ENCODE measurements around the gene PLEKHM3. TPM values are rescaled to one million over a fixed set of nuclear protein-coding genes. Genes with fewer than 3 reads are reported as not detected.

The PLEKHM3 gene
- total and polyA plus RNA-seq, 2 experiments from 2014 or later, result 6.7 to 8.0 TPM

DNA sequence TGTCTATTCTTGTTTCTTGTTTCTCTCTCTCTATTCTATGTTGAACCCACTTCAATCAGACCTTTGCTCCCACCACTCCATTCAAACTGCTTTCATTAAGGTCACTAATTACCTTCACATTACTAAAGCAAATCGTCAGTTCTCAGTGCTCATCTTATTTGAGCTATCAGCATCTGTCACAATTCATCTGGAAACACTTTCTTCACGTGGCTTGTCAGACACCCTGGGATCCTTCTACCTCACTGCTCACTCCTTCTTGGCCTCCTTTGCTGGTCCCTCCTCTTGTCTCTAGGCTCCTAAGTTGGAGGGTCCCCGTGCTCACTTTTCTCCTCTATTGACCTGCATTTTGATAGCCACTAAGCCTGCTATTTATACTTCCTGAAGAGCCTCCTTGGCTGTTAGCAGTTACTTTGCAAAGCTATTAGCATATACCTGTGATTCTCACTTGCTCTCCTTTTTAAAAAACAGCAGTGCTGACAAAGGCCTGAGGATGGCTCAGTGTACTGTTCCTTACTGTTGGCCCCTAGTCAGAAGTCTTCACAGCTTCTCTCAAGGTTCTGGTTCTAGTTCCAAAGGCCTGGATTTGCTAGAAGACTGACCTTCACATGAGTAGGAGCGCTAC lies 80.2 kb downstream of the PLEKHM3 start:
- Histone ChIP-seq H3K4me1 (ENCODE audit: low read depth) (peaks cover 7% of the 10 kb centered on the region), H3K9me3 (ENCODE audit: low read depth) (no peaks in the 10 kb centered on the region), H3K27ac (no peak overlapping the region), H3K4me3 (no peak overlapping the region), H3K36me3 (no peaks in the 10 kb centered on the region), H3K27me3 (no peaks in the 10 kb centered on the region)
- TF ChIP-seq, protein P1, sequence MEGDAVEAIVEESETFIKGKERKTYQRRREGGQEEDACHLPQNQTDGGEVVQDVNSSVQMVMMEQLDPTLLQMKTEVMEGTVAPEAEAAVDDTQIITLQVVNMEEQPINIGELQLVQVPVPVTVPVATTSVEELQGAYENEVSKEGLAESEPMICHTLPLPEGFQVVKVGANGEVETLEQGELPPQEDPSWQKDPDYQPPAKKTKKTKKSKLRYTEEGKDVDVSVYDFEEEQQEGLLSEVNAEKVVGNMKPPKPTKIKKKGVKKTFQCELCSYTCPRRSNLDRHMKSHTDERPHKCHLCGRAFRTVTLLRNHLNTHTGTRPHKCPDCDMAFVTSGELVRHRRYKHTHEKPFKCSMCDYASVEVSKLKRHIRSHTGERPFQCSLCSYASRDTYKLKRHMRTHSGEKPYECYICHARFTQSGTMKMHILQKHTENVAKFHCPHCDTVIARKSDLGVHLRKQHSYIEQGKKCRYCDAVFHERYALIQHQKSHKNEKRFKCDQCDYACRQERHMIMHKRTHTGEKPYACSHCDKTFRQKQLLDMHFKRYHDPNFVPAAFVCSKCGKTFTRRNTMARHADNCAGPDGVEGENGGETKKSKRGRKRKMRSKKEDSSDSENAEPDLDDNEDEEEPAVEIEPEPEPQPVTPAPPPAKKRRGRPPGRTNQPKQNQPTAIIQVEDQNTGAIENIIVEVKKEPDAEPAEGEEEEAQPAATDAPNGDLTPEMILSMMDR (IDR thresholded peaks at IDR 0.05; ENCODE audit: low read depth, low read length), result no peak
- DNase-seq (ENCODE audit: low read depth in 1 of 2, low spot score in 1 of 2), result no peak

DNA sequence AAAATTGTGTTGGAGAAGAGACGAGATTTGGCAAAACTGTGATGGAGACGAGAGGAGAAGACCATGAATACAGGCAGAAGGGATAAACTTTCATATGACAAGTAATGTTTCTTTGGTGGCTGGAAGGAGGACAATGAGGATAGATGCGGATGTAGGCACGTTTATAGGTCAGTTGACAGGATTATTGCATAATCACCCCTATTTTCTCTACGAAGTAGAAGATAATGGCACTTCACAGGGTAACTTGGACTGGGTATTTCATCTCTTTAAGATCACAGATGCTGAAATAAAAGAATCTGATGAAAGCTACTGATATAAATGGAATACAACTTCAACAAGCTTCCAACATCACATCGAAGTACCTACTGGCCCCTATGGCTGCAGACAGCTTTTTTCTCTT lies 81.0 kb downstream of the PLEKHM3 start:
- DNase-seq (ENCODE audit: low read depth in 1 of 2, low spot score in 1 of 2), result no peak
- H3K9me3 ChIP-seq (ENCODE audit: low read depth), result no peaks in the 10 kb centered on the region
- no peak overlapping the region for H3K27ac ChIP-seq
- no peaks in the 10 kb centered on the region for H3K36me3 ChIP-seq
- peaks cover 8% of the 10 kb centered on the region for H3K4me1 ChIP-seq (ENCODE audit: low read depth)
- TF ChIP-seq, protein P1 (IDR thresholded peaks at IDR 0.05; ENCODE audit: low read depth, low read length), result no peak
- H3K4me3 ChIP-seq, result no peak overlapping the region
- no peaks in the 10 kb centered on the region for H3K27me3 ChIP-seq

DNA sequence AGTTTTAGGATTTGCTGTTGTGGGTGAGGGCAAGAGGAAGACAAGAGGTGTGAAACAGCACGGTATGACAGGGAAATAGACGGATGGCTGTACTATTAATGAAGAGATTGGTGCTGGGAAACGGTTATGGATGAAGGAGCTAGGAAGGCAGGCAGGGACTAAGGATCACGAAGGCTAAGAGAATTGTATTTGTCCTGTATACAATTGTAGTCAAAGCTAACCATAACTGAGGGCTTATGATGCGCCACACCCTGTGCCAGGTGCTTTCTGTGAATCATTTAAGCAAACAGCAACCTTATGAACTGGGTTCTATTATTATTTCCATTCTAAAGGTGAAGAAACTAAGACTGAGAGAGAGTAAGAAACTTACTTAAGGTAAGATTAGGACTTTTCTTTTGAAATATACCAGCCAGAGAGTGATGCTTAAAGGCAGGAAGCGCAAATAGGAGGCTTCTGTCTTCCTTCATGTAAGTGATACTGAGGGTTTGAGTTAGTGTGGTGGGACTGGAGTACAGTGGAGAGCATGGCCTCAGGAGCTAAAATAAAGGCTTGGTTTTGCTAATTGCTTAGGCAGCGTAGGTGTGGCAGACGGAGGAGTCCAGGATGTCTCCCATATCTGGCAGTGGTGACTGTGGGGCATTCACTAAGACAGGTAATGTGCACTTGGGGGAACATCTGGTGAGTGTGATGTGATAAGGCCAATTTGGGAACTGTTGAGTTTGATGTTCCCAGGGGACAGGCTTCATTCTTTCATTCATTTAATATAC lies 85.8 kb downstream of the PLEKHM3 start:
- no peak overlapping the region for H3K4me3 ChIP-seq
- H3K9me3 ChIP-seq (ENCODE audit: low read depth), result no peaks in the 10 kb centered on the region
- H3K27me3 ChIP-seq, result no peaks in the 10 kb centered on the region
- no peak overlapping the region for H3K27ac ChIP-seq
- no peak for DNase-seq (ENCODE audit: low read depth in 1 of 2, low spot score in 1 of 2)
- H3K36me3 ChIP-seq, result no peaks in the 10 kb centered on the region
- peaks cover 14% of the 10 kb centered on the region for H3K4me1 ChIP-seq (ENCODE audit: low read depth)
- TF ChIP-seq, protein P1 (IDR thresholded peaks at IDR 0.05; ENCODE audit: low read depth, low read length), result no peak

DNA sequence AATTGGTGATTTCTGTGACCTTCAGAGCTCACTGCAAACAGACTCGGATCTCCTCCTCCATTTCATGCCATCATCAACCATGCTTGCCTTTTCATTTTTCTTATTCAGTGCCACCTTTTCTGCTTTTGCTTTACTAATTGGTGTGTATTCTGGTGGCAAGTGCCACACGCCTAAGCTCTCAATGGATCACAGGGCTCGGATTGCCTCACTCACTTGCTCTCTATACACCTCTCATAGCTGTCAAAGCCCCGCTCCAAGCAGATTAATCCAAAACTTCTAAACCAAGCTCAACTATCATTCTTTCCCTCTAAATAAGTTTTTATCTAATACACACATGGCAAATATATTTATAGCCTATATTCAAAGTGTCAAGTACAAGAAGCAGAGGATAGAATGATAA lies 86.4 kb downstream of the PLEKHM3 start:
- no peak for DNase-seq (ENCODE audit: low read depth in 1 of 2, low spot score in 1 of 2)
- Histone ChIP-seq H3K4me3 (no peak overlapping the region), H3K4me1 (ENCODE audit: low read depth) (peaks cover 18% of the 10 kb centered on the region), H3K27ac (no peak overlapping the region), H3K27me3 (no peaks in the 10 kb centered on the region), H3K9me3 (ENCODE audit: low read depth) (no peaks in the 10 kb centered on the region), H3K36me3 (no peaks in the 10 kb centered on the region)
- TF ChIP-seq, protein P1 (IDR thresholded peaks at IDR 0.05; ENCODE audit: low read depth, low read length), result no peak

DNA sequence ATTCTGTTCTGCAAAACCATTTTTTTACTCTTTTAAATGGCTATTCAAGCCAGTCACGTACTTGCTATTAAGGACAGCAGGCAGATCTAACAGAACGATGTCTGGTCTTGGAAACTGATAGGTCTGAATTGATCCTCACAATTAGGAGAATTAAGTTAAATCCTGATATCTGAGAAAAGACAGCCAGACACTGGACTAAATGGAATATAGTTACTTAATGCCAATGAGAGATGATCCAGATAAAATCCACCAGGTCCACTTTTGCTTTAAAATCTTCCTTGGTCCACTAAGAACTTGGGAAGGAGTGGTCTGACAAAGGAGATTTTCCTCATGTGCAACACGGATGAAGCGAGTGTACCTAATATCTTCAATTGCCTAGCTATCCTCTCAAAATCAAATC lies 86.9 kb downstream of the PLEKHM3 start:
- no peak for DNase-seq (ENCODE audit: low read depth in 1 of 2, low spot score in 1 of 2)
- H3K9me3 ChIP-seq (ENCODE audit: low read depth), result no peaks in the 10 kb centered on the region
- peaks cover 18% of the 10 kb centered on the region for H3K4me1 ChIP-seq (ENCODE audit: low read depth)
- TF ChIP-seq, protein P1 (IDR thresholded peaks at IDR 0.05; ENCODE audit: low read depth, low read length), result no peak
- no peaks in the 10 kb centered on the region for H3K36me3 ChIP-seq
- H3K4me3 ChIP-seq, result no peak overlapping the region
- H3K27ac ChIP-seq, result no peak overlapping the region
- H3K27me3 ChIP-seq, result no peaks in the 10 kb centered on the region
